Liver (tissue), 3 donors: ENCODE data around the gene OCA2.

ENCODE experiments used
- CTCF ChIP-seq: fragments of 150-350 bp; IDR thresholded peaks from 2 replicates; pipeline ENCODE4 v1.5.1; 2017; ENCODE audit warnings: improper control_type of control experiment, low read depth, low read length; ENCODE audit not compliant: missing input control
- MAX ChIP-seq: IDR thresholded peaks from 2 replicates; pipeline ENCODE4 v1.6.1; 2016; ENCODE audit warnings: antibody characterized with exemption
- SP1 ChIP-seq: IDR thresholded peaks from 2 replicates; pipeline ENCODE4 v1.6.1; 2018; ENCODE audit warnings: antibody characterized with exemption, mild to moderate bottlenecking
- donor health status: healthy.
- donor health status: healthy.

GRCh38 chr15:27956285-27956684 is 142.8 kb downstream of the OCA2 start:
- TF ChIP-seq SP1 (no peak), CTCF (no peak), MAX (no peak)
